CD4-positive, alpha-beta T cell treated with Interleukin-15 for 4 hours (primary cell): ENCODE measurements around the gene CPEB4.

ENCODE experiments used
- DNase-seq: peaks from one replicate; pipeline ENCODE4 v3.0.0-alpha.2; 2020; ENCODE audit warnings: low spot score

Gene CPEB4

DNA sequence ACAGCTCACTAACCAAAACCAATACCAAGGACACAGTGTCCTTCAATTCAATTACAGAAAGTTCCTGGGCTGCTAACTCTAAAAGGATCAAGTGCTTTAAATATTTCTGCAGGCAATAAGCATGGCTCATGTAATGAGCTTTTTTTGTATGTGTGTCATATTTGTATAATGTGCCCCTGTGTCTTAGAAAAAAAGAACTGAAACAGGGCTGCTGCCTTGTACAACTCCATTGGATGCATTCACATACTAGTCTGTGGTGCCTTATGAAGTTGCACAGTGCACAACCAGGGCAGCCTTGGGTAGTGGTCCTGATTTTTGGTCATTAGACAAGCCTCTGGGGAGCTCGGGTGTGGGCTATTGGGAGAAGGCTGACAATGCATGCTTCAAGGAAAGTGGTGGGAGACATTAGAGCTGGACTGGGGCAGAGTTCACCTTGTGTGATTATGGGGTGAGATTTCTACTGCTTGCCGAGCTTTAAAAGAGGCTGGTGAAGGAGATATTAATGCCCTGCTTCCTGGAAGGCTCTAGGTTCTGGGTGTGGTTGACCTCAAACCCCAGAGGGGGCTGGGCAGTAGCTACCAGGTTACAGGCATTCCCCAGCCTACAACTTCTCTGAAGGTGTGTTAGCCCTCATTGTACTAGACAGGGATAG is 3.6 kb upstream of the CPEB4 start:
- peak; percentile 77 for DNase-seq

DNA sequence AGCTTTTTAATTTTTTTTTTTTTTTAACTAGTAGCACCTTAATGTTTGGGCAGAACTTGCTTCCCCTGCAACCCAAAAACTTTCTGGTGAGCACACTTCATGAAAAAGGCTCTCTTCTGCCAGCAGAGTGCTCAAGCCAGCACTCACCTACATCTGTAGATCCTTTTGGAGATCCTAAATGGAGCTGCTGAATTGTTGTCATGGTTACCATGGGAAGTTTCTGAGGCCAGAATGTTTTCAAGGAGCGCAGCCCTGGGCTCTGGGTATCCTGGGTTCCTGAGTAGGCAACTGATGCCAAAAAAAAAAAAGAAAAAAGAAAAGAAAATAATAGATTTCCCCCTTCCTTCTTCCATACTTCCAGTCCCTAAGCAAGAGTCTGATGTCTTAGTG is 3.1 kb upstream of the CPEB4 start:
- DNase-seq, result no peak

- DNase-seq, result peak; percentile 30
Measured at GRCh38 chr5:173885475-173886010, 2.6 kb upstream of the CPEB4 start.

- DNase-seq, result no peak
Measured at GRCh38 chr5:173886150-173886549, 2.0 kb upstream of the CPEB4 start.

DNA sequence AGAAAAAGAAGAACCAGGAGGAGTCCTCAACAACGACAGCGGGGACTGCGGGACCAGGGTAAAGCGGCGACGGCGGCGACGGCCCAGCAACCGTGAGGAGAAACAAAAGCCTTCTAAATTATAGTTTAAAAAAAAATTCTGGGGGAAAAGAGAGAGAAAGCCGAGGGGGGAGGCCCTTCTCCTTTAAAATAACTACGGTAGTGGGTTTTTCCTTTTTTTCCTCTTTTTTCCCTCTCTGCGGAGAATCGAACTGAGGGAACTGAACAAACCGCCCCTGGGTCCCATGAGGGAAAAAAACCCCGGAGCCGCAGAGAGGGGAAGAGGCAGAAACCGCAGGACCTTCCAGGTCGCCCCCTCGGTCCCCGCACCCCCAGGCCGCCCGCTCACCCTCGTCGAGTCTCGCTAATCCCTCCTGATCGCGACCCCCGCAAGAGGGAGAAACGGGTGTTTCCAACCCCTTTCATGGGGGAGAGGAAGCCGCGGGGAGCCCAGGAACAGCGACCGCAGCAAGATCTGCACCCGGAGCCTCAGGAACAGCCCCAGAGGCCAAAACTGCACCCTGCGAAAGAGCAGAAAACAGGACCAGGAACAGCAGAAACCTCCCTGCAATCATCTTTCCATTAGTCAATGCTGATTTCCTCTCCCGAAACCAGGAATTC is 453 bp downstream of the CPEB4 start:
- DNase-seq, result no peak

- no peak for DNase-seq
Measured at GRCh38 chr5:173890195-173890991, 2.2 kb downstream of the CPEB4 start.

- DNase-seq, result no peak
Measured at GRCh38 chr5:173891308-173892116, 3.4 kb downstream of the CPEB4 start.

- DNase-seq, result no peak
Measured at GRCh38 chr5:173893192-173893561, 5.0 kb downstream of the CPEB4 start.

- DNase-seq, result no peak
Measured at GRCh38 chr5:173895401-173896165, 7.4 kb downstream of the CPEB4 start.

DNA sequence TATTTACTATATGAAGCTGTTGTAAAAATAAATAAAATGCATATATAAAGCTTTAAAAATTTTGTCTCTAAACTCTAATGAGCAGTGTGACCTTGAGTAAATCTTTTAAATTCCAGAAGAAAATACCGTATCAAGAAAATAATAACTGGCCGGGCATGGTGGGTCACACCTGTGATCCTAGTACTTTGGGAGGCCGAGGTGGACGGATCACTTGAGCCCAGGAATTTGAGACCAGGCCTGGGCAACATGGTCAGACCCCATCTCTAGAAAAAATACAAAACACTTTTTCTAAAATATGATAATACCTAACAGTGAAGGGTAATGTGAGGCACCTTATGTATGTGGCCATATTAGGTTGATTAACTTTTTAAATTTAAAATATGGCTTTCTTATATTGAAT is 8.5 kb downstream of the CPEB4 start:
- DNase-seq, result no peak

DNA sequence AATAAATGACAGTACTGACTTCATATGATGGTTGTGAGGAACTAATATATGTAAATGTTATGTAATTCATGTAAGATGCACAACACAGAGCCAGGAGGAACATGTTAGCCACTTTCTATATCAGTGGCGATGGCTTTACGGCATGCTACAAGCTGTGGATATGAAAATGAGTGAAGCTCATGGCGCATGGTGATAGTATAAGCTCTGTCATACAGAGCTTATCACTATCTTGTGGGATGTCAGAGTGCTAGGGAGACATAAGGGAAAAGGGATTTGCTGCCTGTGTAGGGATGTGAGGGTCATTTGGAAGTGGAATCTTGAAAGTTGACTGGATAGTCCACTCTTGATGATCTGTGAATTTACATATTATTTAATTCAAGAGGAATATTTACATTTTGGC is 13.6 kb downstream of the CPEB4 start:
- no peak for DNase-seq

DNA sequence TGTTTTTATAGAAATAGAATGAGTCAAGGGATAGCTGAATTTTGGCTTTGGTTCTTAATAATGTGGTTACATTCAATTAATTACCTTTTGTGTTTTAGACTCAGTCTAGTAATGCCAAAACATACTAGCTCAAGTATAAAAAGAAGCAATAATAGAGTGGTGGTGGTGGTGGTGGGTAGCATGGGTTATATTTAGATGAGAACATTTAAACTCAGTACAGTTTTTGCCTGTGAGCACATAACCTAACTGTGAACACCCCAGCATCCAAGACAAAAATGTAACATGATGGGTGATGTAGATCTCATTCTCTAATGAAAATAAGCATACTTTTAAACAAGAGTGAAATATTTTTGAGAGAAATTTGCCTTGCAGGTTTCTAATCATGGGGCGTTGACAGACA is 14.2 kb downstream of the CPEB4 start:
- DNase-seq, result no peak

DNA sequence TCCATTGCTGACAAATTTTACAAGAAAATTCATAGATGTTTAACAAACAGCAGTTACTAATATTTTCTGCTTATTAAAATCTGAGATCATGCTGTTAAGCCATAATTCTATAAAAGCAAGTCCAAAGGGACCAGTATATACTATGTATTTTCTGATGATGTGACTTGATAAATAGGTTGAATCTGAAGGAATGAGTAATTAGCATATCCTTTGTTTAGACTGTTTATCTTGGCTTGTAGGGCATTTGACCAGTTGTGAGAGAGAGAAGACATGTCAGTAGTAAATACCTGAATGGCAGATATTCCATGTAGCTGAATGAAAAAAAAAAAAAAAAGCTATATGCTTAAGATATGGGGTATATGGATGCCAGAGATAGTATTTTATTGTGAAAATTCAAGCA is 14.6 kb downstream of the CPEB4 start:
- DNase-seq, result no peak

DNA sequence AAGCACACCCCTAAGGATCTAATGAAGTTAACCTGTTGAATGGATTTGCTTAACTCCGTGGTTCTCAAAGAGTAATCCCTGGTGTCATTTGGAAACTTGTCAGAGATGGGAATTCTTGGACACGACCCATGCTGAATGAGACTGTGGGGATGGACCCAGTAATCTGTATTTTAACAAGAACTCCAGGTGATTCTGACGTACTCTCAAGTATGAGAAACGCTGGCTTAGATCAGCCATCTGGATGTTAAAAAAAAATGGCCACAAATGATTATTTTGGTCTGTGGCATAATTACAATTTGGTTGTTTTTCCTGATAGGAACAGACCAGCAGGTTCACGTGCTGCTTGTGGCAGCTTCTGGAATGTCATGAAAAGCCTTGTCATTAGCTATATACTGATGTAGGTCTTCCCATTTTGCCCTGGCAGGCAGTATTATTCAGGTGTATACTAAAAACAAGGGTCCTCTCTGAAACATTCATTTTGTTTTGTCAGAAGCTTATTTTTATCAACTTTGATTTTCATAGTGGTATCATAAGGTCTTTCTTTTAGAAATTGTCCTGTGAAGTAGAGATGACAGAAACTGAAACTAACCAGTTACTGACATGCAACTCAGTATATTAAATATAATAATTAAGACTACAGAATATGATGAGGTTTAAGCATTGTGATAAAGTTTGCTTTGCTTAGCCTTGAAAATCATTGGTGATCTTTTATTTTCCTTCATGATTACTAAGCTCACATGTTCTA is 15.4 kb downstream of the CPEB4 start:
- no peak for DNase-seq

- no peak for DNase-seq
Measured at GRCh38 chr5:173904151-173904550, 16.0 kb downstream of the CPEB4 start.

GRCh38 chr5:173907284-173907683 is 19.1 kb downstream of the CPEB4 start:
- no peak for DNase-seq

DNA sequence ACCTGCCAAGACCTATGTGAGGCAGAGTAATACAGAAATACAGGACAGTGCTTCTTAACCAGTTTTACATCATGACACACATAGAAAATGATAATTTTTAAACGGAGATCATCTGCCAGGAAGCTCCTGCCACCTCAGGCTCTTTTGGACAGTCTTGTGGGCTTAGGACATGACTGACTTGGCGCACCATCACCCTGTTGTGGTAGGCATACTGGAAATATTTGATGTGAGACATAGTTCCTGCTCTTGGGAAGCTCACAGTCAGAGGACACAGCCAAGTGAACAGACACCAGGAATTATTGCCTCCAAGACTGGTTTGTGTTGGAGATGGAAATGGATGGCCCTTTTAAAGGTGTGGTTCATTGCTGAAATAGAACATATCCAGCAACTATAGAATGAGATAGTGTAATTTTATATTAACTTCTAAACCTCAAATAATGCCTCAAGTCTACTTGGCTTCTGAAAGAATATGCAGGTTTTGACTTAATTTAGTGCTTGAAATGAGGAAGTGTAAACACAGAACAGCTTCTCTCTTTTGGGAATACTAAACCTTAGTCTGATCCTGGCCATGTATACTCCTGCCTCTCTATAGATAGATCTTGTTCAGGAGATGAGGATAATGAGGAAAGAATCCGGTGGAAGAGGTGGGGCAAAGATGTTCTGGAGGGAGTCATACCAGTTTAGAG is 19.7 kb downstream of the CPEB4 start:
- no peak for DNase-seq

GRCh38 chr5:173909199-173909598 is 21.1 kb downstream of the CPEB4 start:
- no peak for DNase-seq

DNA sequence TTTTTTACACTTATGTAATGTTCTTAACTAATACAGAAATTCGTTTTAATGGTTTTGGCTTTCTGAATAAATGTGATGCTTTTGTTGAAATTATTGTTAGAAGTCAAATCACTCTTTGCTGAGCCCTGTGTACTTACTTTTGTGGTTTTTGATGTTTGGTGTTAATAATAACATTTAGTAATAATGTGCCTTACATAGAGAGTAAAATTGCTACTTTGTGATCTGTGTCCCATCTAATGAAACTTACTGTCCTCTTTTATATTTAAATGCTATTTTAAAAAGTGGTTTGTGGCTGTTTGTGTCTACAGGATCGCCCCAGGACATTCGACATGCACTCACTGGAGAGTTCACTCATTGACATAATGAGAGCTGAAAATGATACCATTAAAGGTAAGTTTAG is 22.1 kb downstream of the CPEB4 start:
- no peak for DNase-seq

- no peak for DNase-seq
Measured at GRCh38 chr5:173911623-173912022, 23.5 kb downstream of the CPEB4 start.
